Glutamatergic neuron (in vitro differentiated cells): ENCODE data around the gene CDC16. TPM values are rescaled to one million over a fixed set of nuclear protein-coding genes. Genes with fewer than 3 reads are reported as not detected.

Experiments
- DNase-seq: peaks from one replicate; pipeline ENCODE4 v3.0.0; 2022
- H3K27ac Mint-ChIP-seq: one replicate; pipeline ENCODE4 v1.8.0; 2020; ENCODE audit warnings: mild to moderate bottlenecking, mixed read lengths, inconsistent platforms; ENCODE audit not compliant: unreplicated experiment
- H3K27me3 Mint-ChIP-seq: one replicate; pipeline ENCODE4 v1.8.0; 2020; ENCODE audit warnings: mild to moderate bottlenecking, moderate library complexity, mixed read lengths, inconsistent platforms; ENCODE audit not compliant: unreplicated experiment
- H3K36me3 Mint-ChIP-seq: one replicate; pipeline ENCODE4 v1.8.0; 2020; ENCODE audit warnings: mild to moderate bottlenecking, mixed read lengths, inconsistent platforms; ENCODE audit not compliant: unreplicated experiment
- H3K4me1 Mint-ChIP-seq: one replicate; pipeline ENCODE4 v1.8.0; 2020; ENCODE audit warnings: mild to moderate bottlenecking, low read depth, mixed read lengths, inconsistent platforms; ENCODE audit not compliant: unreplicated experiment
- H3K4me3 Mint-ChIP-seq: one replicate; pipeline ENCODE4 v1.8.0; 2020; ENCODE audit warnings: mild to moderate bottlenecking, mixed read lengths, inconsistent platforms; ENCODE audit not compliant: unreplicated experiment
- H3K9me3 Mint-ChIP-seq: one replicate; pipeline ENCODE4 v1.8.0; 2020; ENCODE audit warnings: mild to moderate bottlenecking, moderate library complexity, mixed read lengths, inconsistent platforms; ENCODE audit not compliant: unreplicated experiment
- CTCF ChIP-seq: fragments of 200-600 bp; sonication (generic); IDR thresholded peaks from one replicate; pipeline ENCODE4 v1.5.0; 2021; ENCODE audit not compliant: partially characterized antibody, unreplicated experiment
- total RNA-seq: library from RNA; stranded (reverse); fragmentation: NEBNext Ultra II Directional; extraction: Animal tissue kit (Norgen Biotek cat#: 25700); gene quantifications from one replicate; pipeline ENCODE4 v1.2.1, GENCODE V29; 2021; ENCODE audit not compliant: unreplicated experiment

CDC16 gene
- total RNA-seq, 1 donor from 2014 or later: 85.1 TPM

- Mint-ChIP-seq H3K9me3 (peaks cover 2% of the 10 kb centered on the region), H3K4me1 (peaks cover 4% of the 10 kb centered on the region), H3K36me3 (no peaks in the 10 kb centered on the region), H3K27me3 (no peaks in the 10 kb centered on the region), H3K4me3 (no peak overlapping the region), H3K27ac (peak overlapping the region; percentile 49)
- DNase-seq: no peak
- TF ChIP-seq CTCF: no peak
Observed at GRCh38 chr13:114298866-114299265, 64.2 kb downstream of the CDC16 start.

- Mint-ChIP-seq H3K9me3 (peaks cover 2% of the 10 kb centered on the region), H3K36me3 (no peaks in the 10 kb centered on the region), H3K4me1 (peaks cover 4% of the 10 kb centered on the region), H3K27me3 (no peaks in the 10 kb centered on the region), H3K4me3 (no peak overlapping the region), H3K27ac (peak overlapping the region; percentile 49)
- no peak for TF ChIP-seq CTCF
- DNase-seq: no peak
Observed at GRCh38 chr13:114299604-114300305, 65.1 kb downstream of the CDC16 start.

- H3K4me3 Mint-ChIP-seq: no peak overlapping the region
- H3K27ac Mint-ChIP-seq: no peak overlapping the region
- H3K36me3 Mint-ChIP-seq: no peaks in the 10 kb centered on the region
- no peaks in the 10 kb centered on the region for H3K4me1 Mint-ChIP-seq
- TF ChIP-seq CTCF: no peak
- DNase-seq: no peak
- peaks cover 2% of the 10 kb centered on the region for H3K9me3 Mint-ChIP-seq
- H3K27me3 Mint-ChIP-seq: no peaks in the 10 kb centered on the region
Observed at GRCh38 chr13:114303700-114304327, 69.1 kb downstream of the CDC16 start.

- H3K36me3 Mint-ChIP-seq: no peaks in the 10 kb centered on the region
- peaks cover 3% of the 10 kb centered on the region for H3K4me1 Mint-ChIP-seq
- no peak overlapping the region for H3K4me3 Mint-ChIP-seq
- no peaks in the 10 kb centered on the region for H3K27me3 Mint-ChIP-seq
- DNase-seq: no peak
- no peak overlapping the region for H3K27ac Mint-ChIP-seq
- no peak for TF ChIP-seq CTCF
- H3K9me3 Mint-ChIP-seq: peaks cover 2% of the 10 kb centered on the region
Observed at GRCh38 chr13:114304346-114305034, 69.8 kb downstream of the CDC16 start.

GRCh38 chr13:114309086-114309485 is 74.4 kb downstream of the CDC16 start:
- Mint-ChIP-seq H3K4me3 (no peak overlapping the region), H3K27ac (peak overlapping the region; percentile 91), H3K9me3 (peaks cover 1% of the 10 kb centered on the region), H3K36me3 (no peaks in the 10 kb centered on the region), H3K27me3 (peaks cover 7% of the 10 kb centered on the region), H3K4me1 (peaks cover 14% of the 10 kb centered on the region)
- no peak for DNase-seq
- no peak for TF ChIP-seq CTCF
